T-helper 22 cell (primary cell): ENCODE data around the gene ARPC5L.
"Not testable (repeated sequence)": the region's sequence is repeated elsewhere in the genome, so short reads cannot be mapped to it uniquely, and the experiment has no call there.

Experiments used
- DNase-seq: peaks from one replicate; pipeline ENCODE4 v3.0.0-alpha.2; 2020; ENCODE audit warnings: low read depth

The ARPC5L gene

DNA sequence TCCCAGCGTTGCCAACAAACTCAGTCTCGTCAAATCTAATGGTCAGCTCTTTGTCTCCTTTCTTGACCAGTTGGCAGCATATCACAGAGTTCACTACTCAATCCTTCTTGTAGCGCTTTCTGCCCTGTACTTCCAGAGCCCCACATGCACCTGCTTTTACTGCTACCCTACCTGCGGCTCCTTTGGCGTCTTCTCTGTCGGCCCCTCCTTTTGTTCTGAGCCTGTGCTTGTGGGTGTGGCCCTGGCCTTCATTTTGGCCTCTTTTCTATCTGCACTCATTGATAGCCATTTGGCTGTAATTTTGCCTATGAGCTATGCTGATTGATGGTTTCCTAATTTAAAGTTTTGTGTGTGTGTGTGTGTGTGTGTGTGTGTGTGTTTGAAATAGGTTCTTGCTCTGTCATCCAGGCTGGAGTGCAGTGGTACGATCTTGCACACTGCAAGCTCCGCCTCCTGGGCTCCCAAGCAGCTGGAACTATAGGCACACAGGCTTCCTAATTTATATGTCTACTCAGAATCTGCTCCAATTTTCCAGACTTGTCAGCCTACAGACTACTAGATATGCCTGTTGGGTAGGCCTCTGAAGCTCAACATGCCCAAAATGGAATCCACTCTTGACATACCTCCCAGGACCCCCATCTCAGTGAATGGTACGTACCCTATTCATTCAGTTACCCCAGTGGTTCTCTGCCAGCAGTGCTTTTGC is 32.3 kb downstream of the ARPC5L start:
- no peak for DNase-seq

DNA sequence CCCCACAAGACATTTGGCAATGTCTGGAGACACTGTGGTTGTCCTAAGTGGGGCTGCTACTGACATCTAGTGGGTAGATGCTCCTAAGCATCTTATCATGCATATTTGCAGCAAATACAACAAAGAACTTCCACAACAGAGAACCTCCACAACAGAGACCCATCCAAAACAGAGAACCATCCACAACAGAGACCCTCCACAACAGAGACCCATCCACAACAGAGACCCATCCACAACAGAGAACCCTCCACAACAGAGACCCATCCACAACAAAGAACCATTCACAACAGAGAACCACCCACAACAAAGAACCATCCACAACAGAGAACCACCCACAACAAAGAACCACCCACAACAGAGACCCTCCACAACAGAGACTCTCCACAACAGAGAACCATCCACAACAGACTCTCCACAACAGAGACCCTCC is 32.8 kb downstream of the ARPC5L start:
- DNase-seq: no peak

DNA sequence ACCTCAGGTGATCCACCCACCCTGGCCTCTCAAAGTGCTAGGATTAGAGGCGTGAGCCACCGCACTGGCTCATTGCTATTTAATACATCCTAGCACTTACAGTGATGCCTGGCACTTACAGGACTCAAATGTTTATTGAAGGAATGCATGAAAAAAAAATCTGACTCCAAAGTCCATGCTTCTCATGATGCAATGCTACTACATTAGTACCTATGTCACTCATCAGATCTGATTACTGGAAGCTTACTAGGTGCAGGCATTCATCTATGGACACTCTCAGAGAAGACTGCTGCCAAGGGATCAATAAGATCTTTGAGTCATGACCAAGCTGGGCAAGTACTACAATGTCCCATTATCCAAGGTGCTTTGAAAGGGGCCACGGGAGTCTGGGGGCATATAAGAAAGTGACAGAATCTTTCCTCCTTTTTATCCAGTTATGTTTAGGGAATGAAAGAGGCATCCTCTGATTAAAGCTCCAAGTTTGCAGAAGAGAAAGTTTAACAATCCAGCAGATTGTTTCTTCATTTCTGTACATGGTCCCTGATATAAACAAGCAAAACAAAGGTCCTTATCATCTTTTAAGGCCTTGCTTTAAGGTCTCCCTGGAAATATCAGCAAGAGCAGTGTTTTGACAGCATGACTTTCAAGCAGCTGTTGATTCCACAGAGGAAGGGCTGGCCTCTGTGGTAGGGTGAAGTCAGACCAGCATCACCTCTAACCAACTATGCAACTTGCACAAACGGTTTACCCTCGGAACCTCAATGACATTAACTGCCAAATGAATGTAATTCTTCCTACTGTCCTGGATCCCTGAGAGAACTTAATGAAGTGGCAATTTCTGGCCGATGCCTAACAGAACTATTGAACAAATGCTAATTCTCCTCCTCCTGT is 35.9 kb downstream of the ARPC5L start:
- no peak for DNase-seq

DNA sequence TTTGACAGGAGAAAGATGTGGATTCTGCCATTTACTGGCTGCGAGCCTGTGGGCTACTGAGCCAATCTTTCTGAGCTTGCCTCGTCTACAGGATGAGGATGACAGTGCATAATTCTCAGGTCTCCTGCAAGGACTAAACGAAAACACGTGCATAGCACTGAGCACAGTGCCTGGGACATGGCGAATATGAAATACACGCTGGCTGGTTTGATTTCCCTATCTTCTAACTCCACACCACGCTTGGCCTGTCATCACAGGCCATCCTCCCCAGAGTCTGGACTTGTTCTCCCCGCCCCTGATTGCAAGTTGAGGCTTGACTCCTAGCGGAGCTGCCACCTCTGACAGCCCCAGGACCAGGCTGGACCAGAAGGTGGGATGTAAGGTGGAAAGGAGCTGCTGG is 37.9 kb downstream of the ARPC5L start:
- no peak for DNase-seq

DNA sequence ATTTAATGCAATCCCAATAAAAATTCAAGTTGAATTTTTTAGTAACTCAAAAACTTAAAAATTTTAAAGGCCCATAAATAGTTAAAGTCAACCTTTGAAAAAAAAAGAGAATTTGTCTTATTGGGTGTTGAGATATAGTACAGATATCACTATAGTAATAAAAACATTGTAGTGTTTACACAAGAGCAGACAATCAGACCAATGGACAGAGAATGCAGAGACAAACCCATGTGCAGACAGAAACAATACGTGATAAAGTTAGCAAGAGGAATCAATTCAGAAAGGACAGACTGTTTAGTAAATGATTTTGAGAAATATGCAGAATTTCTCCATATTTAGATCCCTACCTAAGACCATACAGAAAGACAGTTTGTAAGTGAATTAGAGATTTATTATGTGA is 45.0 kb downstream of the ARPC5L start:
- DNase-seq: no peak

DNA sequence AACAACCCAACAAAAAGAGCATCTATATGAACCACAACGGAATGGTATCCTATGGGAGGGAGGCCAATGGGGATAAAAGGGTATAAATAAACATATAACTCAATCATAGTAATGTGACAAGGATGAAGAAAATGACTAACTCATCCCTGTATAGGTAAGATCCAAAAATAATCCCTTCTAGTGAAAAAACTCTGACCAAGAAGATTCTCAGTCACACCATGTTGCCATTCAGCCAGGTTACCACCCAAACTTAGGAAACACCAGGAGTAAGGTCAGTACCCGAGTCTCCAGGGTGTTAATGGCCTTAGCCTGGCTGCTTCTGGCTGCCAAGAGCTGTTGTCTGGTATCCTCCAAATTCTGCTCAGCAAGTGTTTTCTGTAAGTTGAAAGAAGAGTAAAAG is 46.2 kb downstream of the ARPC5L start:
- no peak for DNase-seq

DNA sequence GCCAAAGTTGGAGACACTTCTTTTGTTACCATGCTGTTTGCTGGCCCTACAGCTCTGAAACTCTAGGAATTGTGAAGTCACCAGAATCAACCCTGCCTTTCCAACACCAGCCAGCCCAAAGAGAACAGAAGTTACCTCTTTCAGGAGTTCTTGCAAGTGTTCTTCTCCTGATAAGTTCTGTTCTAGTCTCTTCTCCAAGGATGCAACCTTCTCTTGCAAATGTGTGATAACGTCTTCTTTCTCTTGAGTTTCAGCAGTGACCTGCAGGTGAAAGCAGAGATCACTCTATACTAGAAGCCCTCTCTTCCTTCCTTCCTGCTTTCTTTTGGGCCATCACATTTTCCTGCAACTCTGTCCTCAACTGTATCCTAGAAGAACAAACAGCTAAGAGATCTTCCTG is 49.8 kb downstream of the ARPC5L start:
- DNase-seq: no peak

DNA sequence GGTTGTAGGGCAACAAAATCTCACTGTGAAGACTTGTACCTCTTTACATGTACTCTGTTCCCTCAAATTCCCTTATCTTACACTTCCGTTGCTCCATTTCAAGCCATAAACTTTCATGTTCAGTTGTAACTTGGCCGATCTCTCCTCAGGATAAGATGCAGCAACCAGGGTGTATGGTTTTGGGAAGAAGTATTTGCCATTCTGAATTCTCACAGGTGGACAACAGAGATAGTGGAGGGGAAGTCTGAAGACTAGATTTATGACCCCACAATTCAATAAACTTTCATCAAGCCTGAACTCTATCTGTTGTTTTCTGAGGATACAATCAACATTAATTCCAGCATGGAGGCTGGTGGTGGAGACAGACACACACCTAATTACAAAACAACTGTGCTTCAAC is 51.4 kb downstream of the ARPC5L start:
- DNase-seq: no peak

DNA sequence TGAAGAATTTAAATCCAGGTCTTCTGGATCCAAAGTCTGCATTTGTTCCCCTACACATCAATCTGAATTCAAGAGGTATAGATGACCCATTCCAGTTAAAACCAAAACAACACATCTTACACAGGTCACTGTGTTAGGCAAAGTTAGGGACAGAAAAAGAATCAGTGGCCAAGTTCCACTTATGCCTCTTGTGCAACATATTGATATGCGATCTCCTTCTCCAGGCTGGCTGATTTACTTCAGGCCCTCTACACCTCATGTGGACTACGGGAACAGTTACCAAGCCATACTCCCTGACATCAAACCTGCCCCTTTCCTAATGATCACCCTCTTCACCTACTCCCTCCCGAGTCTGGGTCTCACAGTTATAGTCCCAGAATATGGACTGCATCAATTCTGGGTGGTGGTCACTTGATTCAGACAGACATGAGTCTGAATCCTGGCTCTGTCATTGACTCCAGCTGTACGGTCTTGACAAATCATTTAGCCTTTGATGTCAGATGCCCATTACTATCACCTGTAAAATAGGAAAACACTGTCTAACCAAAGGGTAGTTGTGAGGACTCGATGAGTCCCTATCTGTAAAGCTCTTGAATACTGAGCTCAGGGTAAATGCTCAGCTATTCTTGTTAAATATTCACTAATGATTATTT is 52.9 kb downstream of the ARPC5L start:
- DNase-seq: no peak

DNA sequence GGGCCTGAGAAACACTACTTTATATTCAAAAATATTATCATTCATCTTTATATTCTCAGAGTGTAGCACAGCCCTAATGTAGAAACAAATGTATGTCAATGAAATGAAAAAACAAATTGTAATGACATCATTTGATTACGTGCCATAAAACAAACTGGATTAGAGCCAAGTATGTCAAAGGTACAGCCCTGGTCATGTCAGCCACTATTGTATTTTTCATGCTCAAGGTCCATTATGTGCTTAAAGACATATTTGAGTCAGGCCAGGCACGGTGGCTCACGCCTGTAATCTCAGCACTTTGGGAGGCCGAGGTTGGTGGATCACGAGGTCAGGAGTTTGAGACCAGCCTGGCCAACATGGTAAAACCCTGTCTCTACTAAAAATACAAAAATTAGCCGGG is 58.5 kb downstream of the ARPC5L start:
- not testable (repeated sequence) for DNase-seq
